ENCODE measurements around the gene HDAC11. TPM values are rescaled to one million over a fixed set of nuclear protein-coding genes. Genes with fewer than 3 reads are reported as not detected.
A peak's percentile ranks its signal among the peaks of the same experiment; 100 is the strongest.

HDAC11 gene
- total and polyA plus RNA-seq, 2 of the 13 experiments (the other 11 are each of a cell fraction or from before 2014, with no cell fraction given): 13.7 to 33.1 TPM

GRCh38 chr3:13484851-13485590 is 4.9 kb downstream of the HDAC11 start (continued):
- TF ChIP-seq E2F1 (CRISPR knock-in tag; IDR thresholded peaks at IDR 0.05): no peak
- peak; percentile 38 for TF ChIP-seq ASH2L (IDR thresholded peaks at IDR 0.05; ENCODE audit: insufficient read length, low read depth, low read length)
- peak; percentile 68; the same call in 1 of the 2 replicates for TF ChIP-seq ZNF609 (CRISPR knock-in tag; IDR thresholded peaks at IDR 0.05; ENCODE audit: borderline replicate concordance)
- TF ChIP-seq ZNF33B (CRISPR knock-in tag; IDR thresholded peaks at IDR 0.05): 0 out of 2 replicates have a peak, but pooled peaks have one; percentile 31
- no peak for TF ChIP-seq FOXA1 (IDR thresholded peaks at IDR 0.05)
- TF ChIP-seq FOXA1 (CRISPR knock-in tag; IDR thresholded peaks at IDR 0.05): peak; percentile 39; the same call in 1 of the 2 replicates
- no peak; the same call in 1 of the 2 replicates for TF ChIP-seq ZFP82 (CRISPR knock-in tag; IDR thresholded peaks at IDR 0.05; ENCODE audit: borderline replicate concordance)
- TF ChIP-seq NCOA1 (CRISPR knock-in tag; IDR thresholded peaks at IDR 0.05): no peak
- peak; percentile 81; the same call in 1 of the 2 replicates for TF ChIP-seq NAIF1 (CRISPR knock-in tag; IDR thresholded peaks at IDR 0.05; ENCODE audit: borderline replicate concordance)
- no peak for TF ChIP-seq ZNF576 (CRISPR knock-in tag; IDR thresholded peaks at IDR 0.05)
- no peak for TF ChIP-seq NFE2L2 (IDR thresholded peaks at IDR 0.05; ENCODE audit: low read length)
- no peak for TF ChIP-seq FOXP1 (IDR thresholded peaks at IDR 0.05)
- TF ChIP-seq FOXP1 (CRISPR knock-in tag; IDR thresholded peaks at IDR 0.05): peak; percentile 37; the same call in 1 of the 2 replicates
- no peak for TF ChIP-seq ZFP36 (IDR thresholded peaks at IDR 0.05; ENCODE audit: borderline replicate concordance, low read depth, low read length, partially characterized antibody)
- peak; percentile 64 for TF ChIP-seq RARA (CRISPR knock-in tag; IDR thresholded peaks at IDR 0.05)
- TF ChIP-seq RBAK (CRISPR knock-in tag; IDR thresholded peaks at IDR 0.05): no peak
- TF ChIP-seq ZNF282 (IDR thresholded peaks at IDR 0.05; ENCODE audit: partially characterized antibody): no peak
- TF ChIP-seq BRCA1 (CRISPR knock-in tag; IDR thresholded peaks at IDR 0.05): no peak
- no peak for TF ChIP-seq NFIC (IDR thresholded peaks at IDR 0.05; ENCODE audit: low read length)
- TF ChIP-seq TIGD3 (CRISPR knock-in tag; IDR thresholded peaks at IDR 0.05; ENCODE audit: borderline replicate concordance): no peak
- no peak for TF ChIP-seq CBX1 (IDR thresholded peaks at IDR 0.05; ENCODE audit: low read depth)
- TF ChIP-seq KMT2A (CRISPR knock-in tag; IDR thresholded peaks at IDR 0.05): peak; percentile 67; the same call in 1 of the 2 replicates
- TF ChIP-seq DPF2 (CRISPR knock-in tag; IDR thresholded peaks at IDR 0.05; ENCODE audit: borderline replicate concordance, low read depth): peak; percentile 45; the same call in 1 of the 2 replicates
- no peak for TF ChIP-seq SMAD3 (CRISPR knock-in tag; IDR thresholded peaks at IDR 0.05)
- TF ChIP-seq SP5 (CRISPR knock-in tag; IDR thresholded peaks at IDR 0.05; ENCODE audit: borderline replicate concordance, low read depth): no peak

Data from HepG2 (cell line).